Thoracic aorta (tissue), 2 donors: ENCODE results near the gene SGMS1. TPM values are rescaled to one million over a fixed set of nuclear protein-coding genes. Genes with fewer than 3 reads are reported as not detected.

Experiments used
- ATAC-seq: fragments of 150-250 bp; one replicate; pipeline ENCODE4 v1.8.0; 2017; ENCODE audit warnings: low read depth; ENCODE audit not compliant: insufficient number of reproducible peaks, low FRiP score
- DNase-seq: peaks from one replicate; pipeline ENCODE4 v3.0.0-alpha.2; 2020; ENCODE audit warnings: low spot score
- H3K27ac ChIP-seq, 2 donors: fragments of 200-600 bp; sonication (generic); 1 replicate in 1 of 2; 2 replicates in 1 of 2; pipeline ENCODE4 v1.5.1; 2016; ENCODE audit warnings: mild to moderate bottlenecking in 2 of 2, moderate library complexity in 2 of 2
- H3K27me3 ChIP-seq: fragments of 200-600 bp; sonication (generic); replicated peaks from 2 replicates; pipeline ENCODE4 v1.6.0; 2016; ENCODE audit warnings: mild to moderate bottlenecking; ENCODE audit not compliant: insufficient read depth
- H3K36me3 ChIP-seq: fragments of 200-600 bp; sonication (generic); one replicate; pipeline ENCODE4 v1.5.1; 2016
- H3K4me1 ChIP-seq, 2 donors: fragments of 200-600 bp; sonication (generic); 1 replicate in 1 of 2; 2 replicates in 1 of 2; pipeline versions ENCODE4 v1.5.1 to v1.6.0; 2016; ENCODE audit warnings: low read depth in 2 of 2, mild to moderate bottlenecking in 1 of 2; ENCODE audit not compliant: control insufficient read depth in 1 of 2
- H3K4me3 ChIP-seq: fragments of 200-600 bp; sonication (generic); 2 replicates; pipeline ENCODE4 v1.5.1; 2016; ENCODE audit warnings: mild to moderate bottlenecking
- H3K9me3 ChIP-seq: fragments of 200-600 bp; sonication (generic); 2 replicates; pipeline ENCODE4 v1.5.1; 2016
- total RNA-seq, 2 donors: library from RNA; depleted of rRNA; stranded (reverse); fragments of >200 nt; gene quantifications; one replicate each; pipeline versions ENCODE4 v1.1.0 to v1.2.3, GENCODE V29; 2016
- TF ChIP-seq, protein P1 (sequence below): fragments of 200-600 bp; sonication (generic); IDR thresholded peaks from one replicate; pipeline ENCODE4 v1.5.1; 2019; ENCODE audit warnings: antibody characterized with exemption

SGMS1 gene
- total RNA-seq, 2 donors from 2014 or later = 60.5 to 92.3 TPM

DNA sequence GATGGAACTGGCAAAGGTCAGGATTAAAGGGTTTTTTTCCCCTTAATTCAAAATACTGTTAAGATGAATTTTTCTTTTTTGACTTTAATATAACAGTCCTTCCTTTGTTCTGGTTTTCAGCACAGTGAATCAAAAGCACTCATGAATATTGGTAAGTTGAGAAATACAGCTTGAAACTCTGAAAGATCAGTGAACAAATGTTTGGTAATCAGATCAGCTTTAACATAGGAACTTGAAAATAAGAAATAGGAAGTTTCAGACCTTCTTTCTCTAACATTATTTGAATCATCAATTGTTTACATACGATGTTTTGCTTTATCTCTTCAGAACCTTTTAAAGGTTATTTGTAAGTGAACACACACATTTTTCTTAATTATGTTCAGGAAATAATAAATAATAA, 90.5 kb downstream of the SGMS1 start:
- Histone ChIP-seq H3K4me1 (no peaks in the 10 kb centered on the region), H3K27ac (no peak overlapping the region), H3K4me3 (no peak overlapping the region), H3K27me3 (no peaks in the 10 kb centered on the region), H3K36me3 (no peaks in the 10 kb centered on the region), H3K9me3 (no peaks in the 10 kb centered on the region)
- TF ChIP-seq, protein P1, sequence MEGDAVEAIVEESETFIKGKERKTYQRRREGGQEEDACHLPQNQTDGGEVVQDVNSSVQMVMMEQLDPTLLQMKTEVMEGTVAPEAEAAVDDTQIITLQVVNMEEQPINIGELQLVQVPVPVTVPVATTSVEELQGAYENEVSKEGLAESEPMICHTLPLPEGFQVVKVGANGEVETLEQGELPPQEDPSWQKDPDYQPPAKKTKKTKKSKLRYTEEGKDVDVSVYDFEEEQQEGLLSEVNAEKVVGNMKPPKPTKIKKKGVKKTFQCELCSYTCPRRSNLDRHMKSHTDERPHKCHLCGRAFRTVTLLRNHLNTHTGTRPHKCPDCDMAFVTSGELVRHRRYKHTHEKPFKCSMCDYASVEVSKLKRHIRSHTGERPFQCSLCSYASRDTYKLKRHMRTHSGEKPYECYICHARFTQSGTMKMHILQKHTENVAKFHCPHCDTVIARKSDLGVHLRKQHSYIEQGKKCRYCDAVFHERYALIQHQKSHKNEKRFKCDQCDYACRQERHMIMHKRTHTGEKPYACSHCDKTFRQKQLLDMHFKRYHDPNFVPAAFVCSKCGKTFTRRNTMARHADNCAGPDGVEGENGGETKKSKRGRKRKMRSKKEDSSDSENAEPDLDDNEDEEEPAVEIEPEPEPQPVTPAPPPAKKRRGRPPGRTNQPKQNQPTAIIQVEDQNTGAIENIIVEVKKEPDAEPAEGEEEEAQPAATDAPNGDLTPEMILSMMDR = no peak
- ATAC-seq = no peak
- DNase-seq = no peak

DNA sequence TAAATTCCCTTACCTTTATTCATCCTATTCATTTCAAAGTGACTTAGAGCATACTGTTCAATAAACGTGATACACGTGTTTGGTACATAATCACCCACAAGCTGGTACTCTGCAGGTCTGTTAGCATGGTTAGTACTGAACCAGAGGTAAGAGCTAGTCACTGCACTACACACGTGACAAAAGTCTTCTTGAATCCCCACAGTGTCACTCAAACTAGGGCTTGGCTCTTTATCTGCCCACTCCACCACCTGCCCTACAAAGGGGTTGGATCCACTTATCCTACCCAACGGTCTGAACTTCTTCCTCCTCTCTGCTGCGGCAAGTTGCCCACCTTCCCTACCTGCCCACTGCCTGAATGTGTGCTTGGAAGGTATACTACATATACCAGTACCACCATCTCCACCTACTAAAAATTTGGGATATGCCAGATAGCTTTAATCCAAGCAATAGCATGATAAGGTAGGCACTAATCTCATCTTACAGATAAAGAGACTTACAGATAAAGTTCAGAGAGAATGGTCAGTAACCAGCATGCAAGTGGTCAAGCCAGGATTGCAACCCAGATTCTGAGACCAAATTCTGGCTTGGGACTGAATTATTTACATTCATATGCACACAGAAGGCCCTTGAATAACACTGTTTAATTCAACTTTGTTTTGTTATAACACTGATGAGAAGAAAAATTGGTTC, 92.2 kb downstream of the SGMS1 start:
- no peaks in the 10 kb centered on the region for H3K27me3 ChIP-seq
- no peaks in the 10 kb centered on the region for H3K9me3 ChIP-seq
- TF ChIP-seq, protein P1 = no peak
- no peak overlapping the region for H3K4me3 ChIP-seq
- H3K4me1 ChIP-seq = no peaks in the 10 kb centered on the region
- ATAC-seq (no peak), DNase-seq (no peak)
- H3K27ac ChIP-seq = no peak overlapping the region
- H3K36me3 ChIP-seq = no peaks in the 10 kb centered on the region

DNA sequence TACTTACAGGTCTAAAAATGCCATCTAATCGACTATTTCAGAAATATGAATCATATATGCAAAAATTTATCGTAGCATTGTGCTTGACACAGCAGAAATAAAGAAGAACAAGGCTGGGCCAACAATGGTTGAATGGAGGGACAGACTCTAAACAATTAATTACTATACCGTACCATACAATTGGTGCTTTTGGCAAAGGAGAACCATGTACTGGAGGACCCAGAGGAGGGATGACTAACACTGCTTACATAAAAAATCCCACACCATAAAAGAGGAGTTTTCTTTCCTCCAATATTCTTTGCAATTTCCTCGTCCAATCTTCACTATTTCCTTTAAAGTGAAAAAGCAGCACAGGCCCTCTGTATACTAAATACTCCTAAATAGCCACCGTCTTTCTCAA, 94.1 kb downstream of the SGMS1 start:
- TF ChIP-seq, protein P1 = no peak
- no peaks in the 10 kb centered on the region for H3K9me3 ChIP-seq
- no peak overlapping the region for H3K27ac ChIP-seq
- no peaks in the 10 kb centered on the region for H3K4me1 ChIP-seq
- H3K4me3 ChIP-seq = no peak overlapping the region
- no peaks in the 10 kb centered on the region for H3K36me3 ChIP-seq
- DNase-seq (no peak), ATAC-seq (no peak)
- H3K27me3 ChIP-seq = no peaks in the 10 kb centered on the region

DNA sequence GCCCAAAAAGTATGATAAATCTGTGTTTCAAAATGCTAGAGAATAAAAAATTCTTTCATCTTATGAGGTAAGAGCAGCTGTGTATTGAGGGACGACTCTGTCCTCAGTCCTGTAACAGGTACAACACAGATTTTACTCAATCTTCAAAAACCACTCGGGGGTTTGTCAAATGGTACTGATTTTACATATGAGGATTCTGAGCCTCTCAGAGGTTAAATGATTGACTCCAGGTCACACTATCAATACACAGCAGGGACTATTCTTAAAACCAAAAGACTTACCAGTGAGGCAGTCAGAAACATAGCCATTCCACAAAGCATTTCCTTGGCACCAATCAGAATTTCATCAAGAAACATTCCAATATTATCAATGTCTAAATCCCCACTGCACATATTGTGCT, 95.5 kb downstream of the SGMS1 start:
- no peaks in the 10 kb centered on the region for H3K27me3 ChIP-seq
- no peak overlapping the region for H3K27ac ChIP-seq
- ATAC-seq (no peak), DNase-seq (no peak)
- H3K4me1 ChIP-seq = no peaks in the 10 kb centered on the region
- H3K36me3 ChIP-seq = no peaks in the 10 kb centered on the region
- H3K4me3 ChIP-seq = no peak overlapping the region
- no peaks in the 10 kb centered on the region for H3K9me3 ChIP-seq
- TF ChIP-seq, protein P1 = no peak

DNA sequence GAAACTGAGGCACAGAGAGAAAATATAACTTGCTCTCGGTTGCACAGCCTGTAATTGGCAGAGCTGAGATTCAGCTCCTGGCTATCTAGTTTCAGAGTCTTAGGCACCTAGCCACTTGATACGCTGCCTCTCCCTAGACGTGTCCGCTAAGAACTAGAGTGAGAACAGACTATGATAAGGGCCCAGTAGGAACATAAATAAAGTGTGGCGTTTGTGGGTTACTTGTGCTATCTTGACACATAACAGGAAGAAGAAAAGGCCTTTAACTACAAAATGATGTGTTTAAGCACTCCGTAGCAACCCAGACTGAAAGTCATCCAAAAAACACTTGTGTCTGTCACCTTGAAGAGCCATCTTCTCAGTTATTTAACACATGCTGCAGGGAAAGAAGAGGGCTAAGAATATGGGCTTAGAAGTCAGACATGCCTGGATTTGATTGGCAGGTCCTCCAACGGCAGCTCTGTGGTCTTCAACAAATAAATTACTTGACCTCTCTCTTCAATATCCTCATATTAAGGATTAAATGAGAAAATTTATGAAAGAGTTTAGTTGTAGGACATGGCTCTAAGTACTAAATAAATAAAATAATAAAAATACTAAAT, 96.2 kb downstream of the SGMS1 start:
- H3K4me1 ChIP-seq = no peaks in the 10 kb centered on the region
- TF ChIP-seq, protein P1 = no peak
- no peak overlapping the region for H3K27ac ChIP-seq
- H3K9me3 ChIP-seq = no peaks in the 10 kb centered on the region
- ATAC-seq (no peak), DNase-seq (no peak)
- H3K27me3 ChIP-seq = no peaks in the 10 kb centered on the region
- no peak overlapping the region for H3K4me3 ChIP-seq
- no peaks in the 10 kb centered on the region for H3K36me3 ChIP-seq
